Transverse colon (tissue), 4 donors: Measurements from ENCODE around the gene YTHDC2. TPM values are rescaled to one million over a fixed set of nuclear protein-coding genes. Genes with fewer than 3 reads are reported as not detected.
"Not testable (repeated sequence)": the region's sequence is repeated elsewhere in the genome, so short reads cannot be mapped to it uniquely, and the experiment has no call there.

Experiments
- DNase-seq: peaks from one replicate; pipeline ENCODE4 v3.0.0-alpha.2; 2019
- H3K27ac ChIP-seq, 4 donors: fragments of 200-600 bp; sonication (generic); 2 replicates each; pipeline ENCODE4 v1.5.1; 2016 to 2018; ENCODE audit warnings: inconsistent platforms in 4 of 4
- H3K27me3 ChIP-seq: fragments of 200-600 bp; sonication (generic); 2 replicates; pipeline ENCODE4 v1.5.1; 2017; ENCODE audit warnings: inconsistent platforms
- H3K36me3 ChIP-seq, 4 donors: fragments of 200-600 bp; sonication (generic); 2 replicates each; pipeline ENCODE4 v1.5.1; 2017 to 2019; ENCODE audit warnings: inconsistent platforms in 4 of 4
- H3K4me1 ChIP-seq, 4 donors: fragments of 200-600 bp; sonication (generic); 2 replicates each; pipeline ENCODE4 v1.5.1; 2017 to 2020; ENCODE audit warnings: inconsistent platforms in 4 of 4
- H3K4me3 ChIP-seq, 4 donors: fragments of 200-600 bp; sonication (generic); 1 replicate in 1 of 4; 2 replicates in 3 of 4; pipeline versions ENCODE4 v1.5.1 to v1.6.1; 2017 to 2019; ENCODE audit warnings: inconsistent platforms in 4 of 4
- H3K9me3 ChIP-seq, 2 donors: fragments of 200-600 bp; sonication (generic); 2 replicates each; pipeline ENCODE4 v1.5.1; 2017 to 2019; ENCODE audit warnings: inconsistent platforms in 2 of 2
- CTCF ChIP-seq, 5 experiments: fragments of 200-600 bp in 3 of 5; fragments of 450-650 bp in 2 of 5; sonication (generic) in 3 of 5; IDR thresholded peaks; 1 replicate in 2 of 5; 2 replicates in 3 of 5; pipeline ENCODE4 v1.5.1; 2016 to 2017; ENCODE audit warnings: antibody characterized with exemption in 5 of 5, inconsistent platforms in 3 of 5, mild to moderate bottlenecking in 2 of 5, moderate library complexity in 1 of 5
- EP300 ChIP-seq: sonication (generic); formaldehyde crosslinking; IDR thresholded peaks from one replicate; pipeline ENCODE4 v1.6.1; 2017; ENCODE audit warnings: antibody characterized with exemption, low read depth
- POLR2A ChIP-seq: fragments of 450-650 bp; IDR thresholded peaks from one replicate; pipeline ENCODE4 v1.6.1; 2016; ENCODE audit warnings: antibody characterized with exemption, mild to moderate bottlenecking, moderate library complexity
- POLR2AphosphoS5 ChIP-seq, 3 donors: sonication (generic); formaldehyde crosslinking; IDR thresholded peaks; one replicate each; pipeline ENCODE4 v1.6.1; 2016; ENCODE audit warnings: antibody characterized with exemption in 3 of 3
- WGBS, 2 donors: methylation state at CpG; one replicate each; pipeline ENCODE4 v1.1.5; 2018; ENCODE audit warnings: low coverage in 1 of 2; 5-methylcytosine and 5-hydroxymethylcytosine counted together
- in situ Hi-C, 4 donors: fragments of 200-750 bp; cut with MboI; loops; one replicate each; pipeline versions ENCODE4 v1.15.0 to v1.15.1; 2017; ENCODE audit warnings: low sequenced_read_pairs in 3 of 4, low pct_ligation_motif_present in 1 of 4, low pct_unique_long_range_greater_than_20kb in 1 of 4
- intact Hi-C: fragments of 100-400 bp; cut with DNase I; formaldehyde crosslinking; loops from one replicate; pipeline ENCODE4 v1.15.1; 2023; ENCODE audit warnings: low total_unique reads
- total RNA-seq, 4 donors: library from RNA; depleted of rRNA; stranded (reverse); fragments of >200 nt; gene quantifications; one replicate each; pipeline ENCODE4 v1.1.0, GENCODE V29; 2016

YTHDC2 gene
- total RNA-seq, 4 donors from 2014 or later: 23.6 to 35.4 (median 27.6) TPM

GRCh38 chr5:113598150-113598549 lies 84.7 kb downstream of the YTHDC2 start:
- intact Hi-C loops: no loop called here
- TF ChIP-seq CTCF (IDR thresholded peaks at IDR 0.05) (no peak), POLR2AphosphoS5 (IDR thresholded peaks at IDR 0.05) (no peak), EP300 (no peak), POLR2A (no peak)
- no peaks in the 10 kb centered on the region for H3K27me3 ChIP-seq
- H3K4me3 ChIP-seq: no peak overlapping the region
- in situ Hi-C loops: no loop called here
- WGBS, 2 donors: 77 to 82% methylated on average over 2 of the region's 2 CpGs
- H3K27ac ChIP-seq: no peak overlapping the region
- no peak for DNase-seq
- H3K9me3 ChIP-seq: no peaks in the 10 kb centered on the region
- peaks cover 0 to 10% (median 5%) of the 10 kb centered on the region in 4 donors for H3K36me3 ChIP-seq
- H3K4me1 ChIP-seq: no peaks in the 10 kb centered on the region

- Histone ChIP-seq H3K4me1 (no peaks in the 10 kb centered on the region), H3K9me3 (no peaks in the 10 kb centered on the region), H3K27ac (no peak overlapping the region), H3K36me3 (peaks cover 0 to 4% (median 2%) of the 10 kb centered on the region in 4 donors), H3K4me3 (no peak overlapping the region), H3K27me3 (no peaks in the 10 kb centered on the region)
- in situ Hi-C loops: no loop called here
- intact Hi-C loops: no loop called here
- WGBS, 2 donors: 74 to 81% methylated on average over 2 of the region's 2 CpGs
- no peak for DNase-seq
- no peak for TF ChIP-seq POLR2A
- no peak for TF ChIP-seq POLR2AphosphoS5 (IDR thresholded peaks at IDR 0.05)
- TF ChIP-seq CTCF (IDR thresholded peaks at IDR 0.05): no peak
- TF ChIP-seq EP300: no peak
Observed at GRCh38 chr5:113598926-113599325, 85.4 kb downstream of the YTHDC2 start.

- no peak overlapping the region for H3K27ac ChIP-seq
- in situ Hi-C loops: loop anchor here in 1 of 4 donors (25.0 kb wide), 2 partner anchors 213 to 613 kb away; partner anchors contain the start of gene DCP2
- peaks cover 0 to 4% (median 0%) of the 10 kb centered on the region in 4 donors for H3K36me3 ChIP-seq
- no peaks in the 10 kb centered on the region for H3K4me1 ChIP-seq
- H3K27me3 ChIP-seq: no peaks in the 10 kb centered on the region
- intact Hi-C loops: loop anchor here (10.0 kb wide), 1 partner anchor 606 kb away; no protein-coding TSS in a partner anchor
- H3K9me3 ChIP-seq: no peaks in the 10 kb centered on the region
- WGBS, 2 donors: 41 to 47% methylated on average over 4 of the region's 4 CpGs
- TF ChIP-seq CTCF (IDR thresholded peaks at IDR 0.05) (no peak), EP300 (no peak), POLR2AphosphoS5 (IDR thresholded peaks at IDR 0.05) (no peak), POLR2A (no peak)
- DNase-seq: no peak
- H3K4me3 ChIP-seq: no peak overlapping the region
Observed at GRCh38 chr5:113600255-113600905, 86.9 kb downstream of the YTHDC2 start.

- Histone ChIP-seq H3K4me3 (no peak overlapping the region), H3K27ac (no peak overlapping the region), H3K36me3 (no peaks in the 10 kb centered on the region), H3K27me3 (peaks cover 8% of the 10 kb centered on the region), H3K9me3 (no peaks in the 10 kb centered on the region), H3K4me1 (no peaks in the 10 kb centered on the region)
- no peak for TF ChIP-seq POLR2AphosphoS5 (IDR thresholded peaks at IDR 0.05)
- no peak for TF ChIP-seq EP300
- TF ChIP-seq CTCF (IDR thresholded peaks at IDR 0.05): no peak
- TF ChIP-seq POLR2A: no peak
- 58 to 70% methylated on average over 1 of the region's 1 CpG for WGBS, 2 donors
- in situ Hi-C loops (loop anchor here in 1 of 4 donors (25.0 kb wide), 2 partner anchors 214 to 614 kb away; partner anchors contain the start of gene DCP2), intact Hi-C loops (loop anchor here (10.0 kb wide), 1 partner anchor 607 kb away; no protein-coding TSS in a partner anchor)
- DNase-seq: no peak
Observed at GRCh38 chr5:113601423-113601822, 87.9 kb downstream of the YTHDC2 start.

- intact Hi-C loops (loop anchor here (10.0 kb wide), 1 partner anchor 608 kb away; no protein-coding TSS in a partner anchor), in situ Hi-C loops (loop anchor here in 1 of 4 donors (25.0 kb wide), 2 partner anchors 216 to 616 kb away; partner anchors contain the start of gene DCP2)
- H3K27me3 ChIP-seq, H3K4me1 ChIP-seq, H3K27ac ChIP-seq, H3K36me3 ChIP-seq, H3K4me3 ChIP-seq, DNase-seq, H3K9me3 ChIP-seq: not testable (repeated sequence)
- WGBS, 2 donors: 78 to 84% methylated on average over 2 to 4 of the region's 4 CpGs
Observed at GRCh38 chr5:113603246-113603645, 89.8 kb downstream of the YTHDC2 start.
